ENCODE results near the gene ZBTB12.

- TF ChIP-seq GATA2 (IDR thresholded peaks at IDR 0.05; ENCODE audit: low read depth, low read length) = no peak
- TF ChIP-seq GATA3 (IDR thresholded peaks at IDR 0.05; ENCODE audit: low read depth, low read length) = no peak
Observed at GRCh38 chr6:31886541-31886991, 15.3 kb downstream of the ZBTB12 start.
